HUES6 (cell line): Measurements from ENCODE around the gene TPH2.

Experiments used
- H3K27ac ChIP-seq: 2 replicates; pipeline ENCODE4 v1.7.0; 2013; ENCODE audit warnings: low read depth, mild to moderate bottlenecking, low read length, inconsistent platforms
- H3K27me3 ChIP-seq: 2 replicates; pipeline ENCODE4 v1.6.1; 2013; ENCODE audit warnings: low read length; ENCODE audit not compliant: control insufficient read depth, insufficient read depth
- H3K36me3 ChIP-seq: 2 replicates; pipeline ENCODE4 v1.6.1; 2013; ENCODE audit warnings: low read length; ENCODE audit not compliant: control insufficient read depth, insufficient read depth
- H3K4me1 ChIP-seq: 2 replicates; pipeline ENCODE4 v1.6.1; 2013; ENCODE audit warnings: low read length; ENCODE audit not compliant: control insufficient read depth, insufficient read depth
- H3K4me3 ChIP-seq: 2 replicates; pipeline ENCODE4 v1.5.1; 2013; ENCODE audit warnings: low read depth, low read length
- H3K9ac ChIP-seq: one replicate; pipeline ENCODE4 v1.6.1; 2013; ENCODE audit warnings: mild to moderate bottlenecking, low read length
- H3K9me3 ChIP-seq: 2 replicates; pipeline ENCODE4 v1.6.1; 2013; ENCODE audit warnings: low read depth, low read length; ENCODE audit not compliant: control insufficient read depth, insufficient read depth

Gene TPH2

DNA sequence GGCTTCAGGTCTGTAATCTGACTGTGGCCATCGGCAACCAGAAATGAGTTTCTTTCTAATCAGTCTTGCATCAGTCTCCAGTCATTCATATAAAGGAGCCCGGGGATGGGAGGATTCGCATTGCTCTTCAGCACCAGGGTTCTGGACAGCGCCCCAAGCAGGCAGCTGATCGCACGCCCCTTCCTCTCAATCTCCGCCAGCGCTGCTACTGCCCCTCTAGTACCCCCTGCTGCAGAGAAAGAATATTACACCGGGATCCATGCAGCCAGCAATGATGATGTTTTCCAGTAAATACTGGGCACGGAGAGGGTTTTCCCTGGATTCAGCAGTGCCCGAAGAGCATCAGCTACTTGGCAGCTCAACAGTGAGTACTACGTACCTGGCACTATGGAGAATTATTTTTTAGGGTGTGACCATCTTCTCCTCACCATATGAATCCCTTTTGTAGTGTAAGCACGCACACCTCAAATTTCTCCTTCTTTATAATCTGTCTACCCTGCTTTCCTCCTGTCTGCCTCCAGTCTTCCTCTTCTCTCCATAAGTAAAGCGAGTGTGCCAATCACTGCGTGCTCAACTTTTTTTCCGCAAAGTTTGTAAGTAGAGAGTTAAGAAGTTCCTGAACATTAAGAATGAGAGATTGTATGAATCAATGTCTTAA lies at the start of gene TPH2:
Gene TPH2, plus strand, starts transcription at position 118 of the 658 bp plus-strand sequence. Its CDS starts 142 bp downstream, at position 260.
- no peaks in the 10 kb centered on the region for H3K36me3 ChIP-seq
- peak within 1 kb of the TSS; percentile 22; the same call in 1 of the 2 replicates for H3K4me3 ChIP-seq
- H3K9me3 ChIP-seq = no peaks in the 10 kb centered on the region
- peaks cover 12% of the 10 kb centered on the region; the same call in 1 of the 2 replicates for H3K4me1 ChIP-seq
- H3K27me3 ChIP-seq = no peaks in the 10 kb centered on the region
- H3K27ac ChIP-seq = no peak within 1 kb of the TSS
- H3K9ac ChIP-seq = no peak within 1 kb of the TSS

DNA sequence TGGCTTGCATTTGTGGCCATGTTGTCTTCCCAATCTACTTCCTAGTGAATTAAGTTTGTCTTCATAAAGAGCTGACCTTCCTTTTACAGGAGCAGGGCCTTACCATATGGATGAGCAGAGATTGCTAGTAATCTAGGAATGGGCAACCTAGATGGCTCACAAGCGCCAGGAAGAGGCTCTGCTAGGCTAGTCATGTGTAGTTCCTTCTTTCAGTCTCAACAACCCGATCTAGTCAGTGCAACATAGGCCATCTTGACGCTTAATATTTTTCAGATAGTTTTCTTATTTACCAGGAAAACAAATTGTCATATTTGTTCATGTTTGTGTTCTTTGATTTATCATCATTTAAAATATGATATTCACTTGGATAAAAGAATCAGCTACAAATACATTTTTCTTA lies 48.2 kb upstream of the TPH2 start:
- no peaks in the 10 kb centered on the region for H3K27me3 ChIP-seq
- H3K27ac ChIP-seq = no peak overlapping the region
- no peaks in the 10 kb centered on the region for H3K9me3 ChIP-seq
- peaks cover 9% of the 10 kb centered on the region for H3K36me3 ChIP-seq
- H3K4me1 ChIP-seq = no peaks in the 10 kb centered on the region
- no peak overlapping the region for H3K9ac ChIP-seq
- no peak overlapping the region for H3K4me3 ChIP-seq

DNA sequence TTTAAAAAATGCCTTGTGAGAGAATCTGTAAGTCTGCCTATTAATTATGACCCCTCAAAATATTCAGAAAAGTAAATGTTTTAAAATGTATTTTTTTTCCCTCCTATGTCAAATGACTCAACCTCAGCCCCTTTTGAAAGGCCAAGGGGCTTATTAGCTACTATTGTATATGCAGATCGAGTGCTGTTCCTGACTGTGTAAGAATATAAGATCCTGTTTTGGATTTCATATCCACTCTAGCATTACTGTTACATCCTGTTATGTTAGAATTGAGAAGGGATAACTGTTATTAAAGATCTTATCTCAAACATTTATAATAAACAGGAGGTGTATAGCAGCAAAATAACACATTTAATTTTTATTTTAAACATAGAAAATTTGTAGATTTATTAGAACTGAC lies 46.6 kb upstream of the TPH2 start:
- no peaks in the 10 kb centered on the region for H3K4me1 ChIP-seq
- no peak overlapping the region for H3K9ac ChIP-seq
- peaks cover 20% of the 10 kb centered on the region for H3K36me3 ChIP-seq
- H3K27ac ChIP-seq = no peak overlapping the region
- no peaks in the 10 kb centered on the region for H3K9me3 ChIP-seq
- H3K27me3 ChIP-seq = no peaks in the 10 kb centered on the region
- H3K4me3 ChIP-seq = no peak overlapping the region

DNA sequence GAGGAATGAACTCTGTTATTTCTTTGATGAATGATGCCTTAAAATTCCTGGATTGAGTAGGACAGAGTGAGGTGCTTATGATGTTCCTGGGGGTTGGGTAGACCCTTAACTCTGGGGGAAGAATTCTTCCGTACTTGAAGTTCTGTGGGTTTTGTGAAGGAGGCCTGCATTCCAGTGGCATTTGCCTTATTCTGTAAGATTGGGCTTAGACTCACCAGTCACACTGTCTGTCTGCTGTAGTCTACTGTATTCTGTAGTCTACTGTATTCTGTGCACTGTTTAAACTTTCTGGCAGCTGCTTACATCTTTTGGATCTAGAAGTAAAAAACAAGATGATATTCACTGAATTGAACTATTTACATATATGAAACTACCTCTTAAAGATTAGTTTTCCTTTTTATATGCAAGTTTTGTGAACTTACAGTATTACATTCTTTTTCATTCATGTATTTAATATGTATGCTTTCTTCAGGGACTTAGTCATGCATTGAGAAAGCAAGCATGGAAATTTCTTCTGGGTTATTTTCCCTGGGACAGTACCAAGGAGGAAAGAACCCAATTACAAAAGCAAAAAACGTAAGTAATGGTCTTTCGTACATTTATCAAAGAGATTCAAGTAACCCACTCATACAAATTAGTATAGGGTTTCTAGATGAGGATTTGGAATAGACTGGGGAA lies 42.3 kb upstream of the TPH2 start:
- peaks cover 37% of the 10 kb centered on the region for H3K36me3 ChIP-seq
- H3K27me3 ChIP-seq = no peaks in the 10 kb centered on the region
- no peaks in the 10 kb centered on the region for H3K4me1 ChIP-seq
- H3K4me3 ChIP-seq = no peak overlapping the region
- no peak overlapping the region for H3K27ac ChIP-seq
- H3K9ac ChIP-seq = no peak overlapping the region
- no peaks in the 10 kb centered on the region for H3K9me3 ChIP-seq

DNA sequence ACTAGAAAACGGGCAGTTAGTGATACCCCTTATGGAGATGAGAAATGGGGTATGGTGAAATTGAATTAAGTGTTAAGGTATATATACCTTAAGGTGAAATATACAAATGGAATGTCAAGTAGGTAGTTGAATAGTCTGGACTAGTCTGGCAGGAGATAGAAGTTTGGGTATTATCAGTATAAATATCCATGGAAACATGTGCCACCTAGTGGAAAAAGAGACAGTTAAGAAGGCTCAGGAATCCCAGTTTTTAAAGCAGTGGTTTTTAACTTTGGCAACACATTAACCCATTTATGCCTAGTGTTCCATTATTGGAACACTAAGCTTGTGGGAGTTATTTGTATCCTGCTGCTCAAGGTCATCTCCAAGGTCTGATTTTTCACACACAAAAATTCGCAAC lies 38.6 kb upstream of the TPH2 start:
- Histone ChIP-seq H3K4me1 (no peaks in the 10 kb centered on the region), H3K4me3 (no peak overlapping the region), H3K9ac (no peak overlapping the region), H3K36me3 (peaks cover 37% of the 10 kb centered on the region), H3K27ac (no peak overlapping the region), H3K9me3 (no peaks in the 10 kb centered on the region), H3K27me3 (no peaks in the 10 kb centered on the region)

DNA sequence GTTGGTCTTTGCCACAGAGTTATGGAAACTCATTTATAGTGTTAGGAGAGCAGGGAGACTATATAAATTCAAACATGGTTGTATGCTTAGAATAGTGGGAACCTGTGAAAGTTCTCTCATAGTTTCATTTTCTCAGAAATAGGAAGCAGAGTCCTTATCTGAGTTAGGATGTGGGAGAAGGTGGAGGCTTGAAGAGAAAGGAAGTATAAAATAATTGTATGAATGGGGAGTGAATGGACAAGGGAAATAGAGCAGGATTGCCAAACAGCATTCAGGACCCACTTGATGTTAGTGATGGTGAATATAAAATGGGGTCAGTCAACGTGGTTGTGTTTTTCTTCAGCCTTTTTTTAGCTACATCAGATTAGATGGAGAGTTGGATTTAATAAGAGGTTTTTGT lies 34.0 kb upstream of the TPH2 start:
- Histone ChIP-seq H3K4me3 (no peak overlapping the region), H3K36me3 (peaks cover 40% of the 10 kb centered on the region), H3K27ac (no peak overlapping the region), H3K9me3 (no peaks in the 10 kb centered on the region), H3K27me3 (no peaks in the 10 kb centered on the region), H3K9ac (no peak overlapping the region), H3K4me1 (no peaks in the 10 kb centered on the region)

DNA sequence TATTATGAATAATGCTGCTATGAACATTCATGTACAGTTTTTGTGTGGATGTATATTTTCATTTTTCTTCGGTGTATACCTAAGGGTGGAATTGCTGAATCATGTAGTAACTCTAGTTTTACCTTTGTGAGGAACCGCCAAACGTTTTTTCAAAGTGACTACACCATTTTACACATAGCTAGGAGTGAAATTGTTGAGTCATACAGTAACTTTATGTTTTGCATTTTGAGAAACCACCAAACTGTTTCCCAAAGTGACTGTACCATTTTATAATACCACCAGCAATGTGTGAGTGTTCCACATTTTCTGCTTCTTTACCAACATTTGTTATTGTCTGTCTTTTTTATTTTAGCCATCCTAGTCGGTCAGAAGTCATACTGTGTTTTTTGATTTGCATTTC lies 3.1 kb upstream of the TPH2 start:
- H3K27me3 ChIP-seq = no peaks in the 10 kb centered on the region
- no peaks in the 10 kb centered on the region for H3K36me3 ChIP-seq
- H3K4me3 ChIP-seq = no peak overlapping the region
- H3K9ac ChIP-seq = no peak overlapping the region
- H3K27ac ChIP-seq = no peak overlapping the region
- no peaks in the 10 kb centered on the region for H3K9me3 ChIP-seq
- no peaks in the 10 kb centered on the region for H3K4me1 ChIP-seq

DNA sequence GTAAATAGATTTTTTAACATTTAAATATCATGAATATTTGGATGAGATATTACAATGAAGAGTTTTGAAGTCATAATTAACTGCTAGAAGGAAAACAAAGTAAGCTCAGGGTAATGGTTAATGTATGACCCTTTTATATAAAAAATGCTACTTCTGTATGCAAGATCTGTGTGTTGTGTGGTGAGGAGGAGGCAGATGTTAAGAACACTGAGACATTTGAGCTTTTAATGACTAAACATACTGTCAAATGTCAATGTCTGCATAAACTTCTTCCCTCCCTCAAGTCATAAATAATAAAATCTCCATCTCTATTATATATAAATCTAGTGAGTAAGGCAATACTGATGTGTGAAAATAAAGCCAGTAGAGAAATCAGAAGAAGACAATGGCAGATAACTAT lies 1.4 kb downstream of the TPH2 start:
- Histone ChIP-seq H3K9ac (no peak overlapping the region), H3K4me1 (peaks cover 15% of the 10 kb centered on the region), H3K36me3 (no peaks in the 10 kb centered on the region), H3K4me3 (no peak overlapping the region), H3K27ac (no peak overlapping the region), H3K9me3 (no peaks in the 10 kb centered on the region), H3K27me3 (no peaks in the 10 kb centered on the region)

DNA sequence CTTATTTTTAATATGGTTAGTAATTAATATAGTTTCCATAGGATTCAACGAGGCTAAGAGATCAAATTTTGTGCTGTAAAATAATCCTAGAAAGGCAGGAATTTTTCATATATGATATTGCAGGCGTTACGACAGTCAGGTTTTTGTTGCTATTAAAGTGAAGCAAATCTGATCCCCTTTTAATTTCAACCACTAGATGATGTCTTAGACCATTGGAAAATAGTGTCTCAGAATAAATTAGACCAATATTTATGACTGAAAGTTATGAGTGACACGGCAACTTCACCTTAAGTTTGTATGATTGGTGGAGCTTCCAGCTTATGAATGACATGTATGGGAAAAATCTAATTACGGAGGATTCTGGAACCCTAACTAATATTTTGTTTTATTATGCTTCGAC lies 2.5 kb downstream of the TPH2 start:
- no peaks in the 10 kb centered on the region for H3K36me3 ChIP-seq
- H3K9me3 ChIP-seq = no peaks in the 10 kb centered on the region

DNA sequence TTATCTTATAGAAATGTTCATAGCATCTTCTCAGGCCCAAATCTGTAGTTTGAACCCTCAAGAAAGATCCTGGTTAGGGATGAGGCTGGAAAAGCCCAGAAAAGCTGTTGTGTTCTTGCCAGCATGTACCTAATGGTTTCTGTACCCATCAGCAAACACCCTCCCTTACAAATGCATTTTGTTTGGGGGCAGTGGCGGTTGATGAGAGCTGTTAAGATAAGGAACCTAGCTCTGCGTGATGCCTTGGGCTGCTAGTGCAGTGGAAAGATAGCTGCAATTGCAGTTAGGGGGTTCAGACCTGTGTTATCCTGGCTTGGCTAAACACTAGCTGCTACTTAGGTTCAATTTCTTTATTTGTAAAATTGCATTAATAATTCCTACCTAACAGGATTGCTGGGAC lies 3.6 kb downstream of the TPH2 start:
- H3K9ac ChIP-seq = no peak overlapping the region
- H3K27me3 ChIP-seq = no peaks in the 10 kb centered on the region

More for the DNA sequence above, 2.5 kb downstream of the TPH2 start:
- peaks cover 20% of the 10 kb centered on the region for H3K4me1 ChIP-seq
- H3K4me3 ChIP-seq = no peak overlapping the region
- H3K9ac ChIP-seq = no peak overlapping the region
- H3K27ac ChIP-seq = no peak overlapping the region
- no peaks in the 10 kb centered on the region for H3K27me3 ChIP-seq

DNA sequence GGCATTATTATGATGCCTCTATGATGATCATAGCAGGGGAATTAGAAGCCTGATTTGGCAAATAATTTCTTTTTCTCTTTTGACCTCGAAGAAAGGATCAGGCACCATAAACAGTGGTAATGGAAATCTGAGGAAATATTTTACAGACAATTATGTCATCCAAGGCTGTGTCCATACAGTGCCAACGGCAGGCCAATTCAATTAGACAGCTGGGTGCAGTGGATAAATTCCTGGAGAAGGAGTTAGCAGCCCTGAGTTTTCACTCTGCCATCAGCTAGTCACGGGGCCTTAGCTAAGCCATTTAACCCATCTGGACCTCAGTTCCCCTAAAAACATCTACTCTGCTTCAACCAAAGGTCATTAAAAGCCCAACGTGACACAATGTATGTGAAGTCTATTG lies 4.1 kb downstream of the TPH2 start:
- Histone ChIP-seq H3K9ac (no peak overlapping the region), H3K9me3 (no peaks in the 10 kb centered on the region), H3K4me1 (peaks cover 35% of the 10 kb centered on the region), H3K4me3 (no peak overlapping the region), H3K27me3 (no peaks in the 10 kb centered on the region), H3K27ac (no peak overlapping the region), H3K36me3 (no peaks in the 10 kb centered on the region)

More for the DNA sequence above, 3.6 kb downstream of the TPH2 start:
- H3K4me1 ChIP-seq = peaks cover 31% of the 10 kb centered on the region
- H3K36me3 ChIP-seq = no peaks in the 10 kb centered on the region
- H3K27ac ChIP-seq = no peak overlapping the region
- H3K9me3 ChIP-seq = no peaks in the 10 kb centered on the region
- no peak overlapping the region for H3K4me3 ChIP-seq
